ENCODE measurements around the gene COL6A2.

- TF ChIP-seq POLR2A (IDR thresholded peaks at IDR 0.05; ENCODE audit: low read depth, low read length) = no peak
- TF ChIP-seq NR2C1 (IDR thresholded peaks at IDR 0.05) = no peak
- no peak for TF ChIP-seq SP1 (IDR thresholded peaks at IDR 0.05; ENCODE audit: low read depth, low read length)
- no peak for TF ChIP-seq USF1 (IDR thresholded peaks at IDR 0.05; ENCODE audit: borderline replicate concordance, extremely low read length, insufficient read depth, low read depth, low read length)
- no peak for TF ChIP-seq EZH2 (IDR thresholded peaks at IDR 0.05; ENCODE audit: borderline replicate concordance, control insufficient read depth, low read depth, low read length)
Observed at GRCh38 chr21:46178961-46179360, 81.0 kb downstream of the COL6A2 start.
